T-helper 22 cell (primary cell): Measurements from ENCODE around the gene PCNX3.

Experiments used
- DNase-seq: peaks from one replicate; pipeline ENCODE4 v3.0.0-alpha.2; 2020; ENCODE audit warnings: low read depth

PCNX3 gene

DNA sequence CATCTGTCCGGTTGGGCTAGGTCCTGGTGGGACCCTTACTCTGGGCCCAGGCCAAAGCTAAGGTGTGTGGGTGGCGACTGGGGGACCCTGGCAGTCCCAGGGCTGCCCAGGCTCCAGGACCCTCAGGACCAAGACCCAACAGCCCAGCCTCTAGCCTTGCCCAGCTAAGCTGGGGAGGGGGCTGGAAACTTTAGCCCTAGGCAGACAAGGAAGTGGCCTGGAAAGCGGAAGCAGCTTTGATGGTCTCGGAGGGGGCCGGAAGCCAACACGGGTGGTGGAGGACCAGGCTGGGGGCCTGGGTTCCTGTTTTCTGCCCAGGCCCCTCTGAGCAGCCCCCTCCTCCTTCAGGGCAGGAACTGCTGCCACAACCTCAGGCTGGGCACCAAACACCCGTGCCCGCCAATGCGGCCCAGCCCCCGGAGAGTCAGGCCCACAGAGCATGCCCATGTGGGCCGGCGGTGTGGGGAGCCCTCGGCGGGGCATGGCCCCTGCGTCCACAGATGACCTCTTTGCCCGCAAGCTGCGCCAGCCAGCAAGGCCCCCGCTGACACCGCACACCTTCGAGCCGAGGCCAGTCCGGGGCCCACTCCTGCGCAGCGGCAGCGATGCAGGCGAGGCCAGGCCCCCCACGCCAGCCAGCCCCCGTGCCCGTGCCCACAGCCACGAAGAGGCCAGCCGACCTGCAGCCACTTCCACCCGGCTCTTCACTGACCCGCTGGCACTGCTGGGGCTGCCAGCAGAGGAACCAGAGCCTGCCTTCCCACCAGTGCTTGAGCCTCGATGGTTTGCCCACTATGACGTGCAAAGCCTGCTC lies 25.1 kb downstream of the PCNX3 start:
- DNase-seq: no peak

DNA sequence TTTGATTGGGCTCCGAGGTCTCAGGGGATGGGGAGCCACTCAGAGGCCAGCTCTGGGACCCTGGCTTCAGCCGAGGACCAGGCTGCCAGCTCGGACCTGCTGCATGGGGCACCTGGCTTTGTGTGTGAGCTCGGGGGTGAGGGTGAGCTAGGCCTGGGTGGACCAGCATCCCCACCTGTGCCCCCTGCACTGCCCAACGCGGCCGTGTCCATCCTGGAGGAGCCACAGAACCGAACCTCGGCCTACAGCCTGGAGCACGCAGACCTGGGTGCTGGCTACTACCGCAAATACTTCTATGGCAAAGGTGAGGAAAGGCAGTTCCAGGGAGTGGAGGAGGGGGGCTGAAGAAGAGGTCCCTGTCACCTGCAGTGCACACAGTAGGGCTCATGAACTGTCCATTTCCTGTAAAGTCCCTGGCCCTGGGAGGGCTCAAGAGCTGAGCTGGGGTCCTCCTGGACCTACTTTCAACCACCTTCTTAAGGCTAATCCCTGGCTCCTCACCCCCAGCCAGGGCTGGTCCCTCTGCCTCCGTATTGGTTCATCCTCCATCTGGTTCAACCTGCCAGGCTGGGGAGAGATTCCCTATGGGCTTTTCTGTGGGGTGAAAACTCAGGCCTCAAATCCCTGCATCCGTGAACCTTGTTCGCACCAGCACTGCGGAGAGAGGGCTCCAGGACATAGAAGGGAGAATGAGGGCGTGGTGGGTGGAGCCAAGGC lies 25.9 kb downstream of the PCNX3 start:
- no peak for DNase-seq

DNA sequence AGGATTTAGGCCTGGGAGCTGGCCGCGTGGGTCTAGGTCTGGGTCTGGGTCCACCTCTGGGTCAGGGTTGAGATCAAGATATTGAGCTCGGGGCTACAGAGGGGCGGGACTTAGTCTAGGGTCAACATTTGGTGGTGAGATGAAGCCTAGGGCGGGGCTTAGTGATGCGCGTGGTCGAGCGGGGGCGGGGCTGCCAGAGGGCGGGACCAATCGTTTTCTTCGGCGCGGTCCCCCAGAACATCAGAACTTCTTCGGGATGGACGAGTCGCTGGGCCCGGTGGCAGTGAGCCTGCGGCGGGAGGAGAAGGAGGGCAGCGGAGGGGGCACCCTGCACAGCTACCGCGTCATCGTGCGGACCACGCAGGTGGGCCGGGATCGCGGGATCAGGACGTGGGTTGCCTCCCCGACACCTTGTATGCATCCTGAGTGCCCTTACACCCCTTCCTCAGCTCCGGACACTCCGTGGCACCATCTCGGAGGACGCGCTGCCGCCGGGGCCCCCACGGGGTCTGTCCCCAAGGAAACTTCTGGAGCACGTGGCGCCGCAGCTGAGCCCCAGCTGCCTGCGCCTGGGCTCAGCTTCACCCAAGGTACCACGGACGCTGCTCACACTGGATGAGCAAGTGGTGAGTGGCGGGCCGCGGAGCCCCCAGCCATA lies 26.6 kb downstream of the PCNX3 start:
- no peak for DNase-seq

DNA sequence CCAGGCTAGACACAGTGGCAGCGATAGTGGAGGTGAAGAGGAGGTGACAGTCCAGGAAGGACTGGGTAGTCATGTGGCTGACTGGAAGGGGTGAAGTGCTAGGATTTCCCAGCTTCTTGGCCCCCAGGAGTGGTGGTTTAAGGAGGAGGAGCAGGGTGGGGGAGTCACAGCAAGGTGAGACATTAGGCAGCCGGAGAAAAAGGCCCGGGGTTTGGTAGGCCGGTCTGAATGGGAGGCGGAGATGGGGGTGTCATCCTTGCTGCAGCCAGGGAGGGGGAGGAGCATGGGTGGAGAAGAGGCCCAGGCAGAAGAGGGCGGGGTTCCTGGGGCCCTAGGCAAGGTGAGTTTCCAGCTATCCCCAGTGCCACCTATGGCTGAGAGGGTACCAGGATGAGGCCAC lies 28.4 kb downstream of the PCNX3 start:
- DNase-seq: no peak

DNA sequence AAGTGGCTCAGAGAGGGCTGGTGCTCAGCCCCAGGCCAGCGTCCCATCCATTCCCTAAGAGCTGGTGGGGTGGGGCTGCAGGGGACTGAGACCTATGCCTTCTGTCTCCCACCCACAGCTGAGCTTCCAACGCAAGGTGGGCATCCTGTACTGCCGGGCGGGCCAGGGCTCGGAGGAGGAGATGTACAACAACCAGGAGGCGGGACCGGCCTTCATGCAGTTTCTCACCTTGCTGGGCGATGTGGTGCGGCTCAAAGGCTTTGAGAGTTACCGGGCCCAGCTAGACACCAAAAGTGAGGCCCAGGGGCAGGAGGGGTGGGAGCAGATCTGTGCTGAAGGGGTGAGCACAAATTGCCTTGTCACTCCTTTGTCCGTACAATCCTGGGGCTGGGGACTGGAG lies 29.3 kb downstream of the PCNX3 start:
- no peak for DNase-seq

DNA sequence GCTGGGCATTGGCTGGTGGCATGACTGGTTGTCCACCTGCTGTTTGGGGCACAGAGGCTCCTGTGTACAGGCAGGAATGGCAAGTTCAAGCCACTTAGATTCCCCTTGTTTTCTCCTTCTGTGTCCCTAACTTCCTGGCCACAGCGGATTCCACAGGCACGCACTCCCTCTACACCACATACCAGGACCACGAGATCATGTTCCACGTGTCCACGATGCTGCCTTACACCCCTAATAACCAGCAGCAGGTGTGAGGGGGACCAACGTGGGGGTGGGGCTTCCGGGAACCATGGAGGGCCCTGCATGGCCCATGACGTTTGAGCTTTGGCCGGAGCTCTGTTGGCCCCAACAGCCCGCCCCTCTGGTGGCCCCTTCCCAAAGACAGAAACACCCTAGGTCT lies 30.1 kb downstream of the PCNX3 start:
- no peak for DNase-seq

DNA sequence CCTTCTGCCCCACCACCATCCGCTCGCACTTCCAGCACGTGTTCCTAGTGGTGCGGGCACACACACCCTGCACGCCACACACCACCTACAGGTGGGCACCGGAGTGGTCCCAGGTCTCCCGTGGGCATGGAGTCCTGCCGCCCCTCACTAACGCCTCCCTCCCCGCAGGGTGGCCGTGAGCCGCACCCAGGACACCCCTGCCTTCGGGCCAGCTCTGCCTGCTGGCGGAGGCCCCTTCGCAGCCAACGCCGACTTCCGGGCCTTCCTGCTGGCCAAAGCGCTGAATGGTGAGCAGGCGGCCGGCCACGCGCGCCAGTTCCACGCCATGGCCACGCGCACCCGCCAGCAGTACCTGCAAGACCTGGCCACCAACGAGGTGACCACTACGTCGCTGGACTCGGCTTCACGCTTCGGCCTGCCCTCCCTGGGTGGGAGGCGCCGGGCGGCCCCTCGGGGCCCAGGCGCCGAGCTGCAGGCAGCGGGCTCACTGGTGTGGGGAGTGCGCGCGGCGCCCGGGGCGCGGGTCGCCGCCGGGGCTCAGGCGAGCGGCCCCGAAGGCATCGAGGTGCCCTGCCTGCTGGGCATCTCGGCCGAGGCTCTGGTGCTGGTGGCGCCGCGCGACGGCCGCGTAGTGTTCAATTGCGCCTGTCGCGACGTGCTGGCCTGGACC lies 30.8 kb downstream of the PCNX3 start:
- DNase-seq: no peak

DNA sequence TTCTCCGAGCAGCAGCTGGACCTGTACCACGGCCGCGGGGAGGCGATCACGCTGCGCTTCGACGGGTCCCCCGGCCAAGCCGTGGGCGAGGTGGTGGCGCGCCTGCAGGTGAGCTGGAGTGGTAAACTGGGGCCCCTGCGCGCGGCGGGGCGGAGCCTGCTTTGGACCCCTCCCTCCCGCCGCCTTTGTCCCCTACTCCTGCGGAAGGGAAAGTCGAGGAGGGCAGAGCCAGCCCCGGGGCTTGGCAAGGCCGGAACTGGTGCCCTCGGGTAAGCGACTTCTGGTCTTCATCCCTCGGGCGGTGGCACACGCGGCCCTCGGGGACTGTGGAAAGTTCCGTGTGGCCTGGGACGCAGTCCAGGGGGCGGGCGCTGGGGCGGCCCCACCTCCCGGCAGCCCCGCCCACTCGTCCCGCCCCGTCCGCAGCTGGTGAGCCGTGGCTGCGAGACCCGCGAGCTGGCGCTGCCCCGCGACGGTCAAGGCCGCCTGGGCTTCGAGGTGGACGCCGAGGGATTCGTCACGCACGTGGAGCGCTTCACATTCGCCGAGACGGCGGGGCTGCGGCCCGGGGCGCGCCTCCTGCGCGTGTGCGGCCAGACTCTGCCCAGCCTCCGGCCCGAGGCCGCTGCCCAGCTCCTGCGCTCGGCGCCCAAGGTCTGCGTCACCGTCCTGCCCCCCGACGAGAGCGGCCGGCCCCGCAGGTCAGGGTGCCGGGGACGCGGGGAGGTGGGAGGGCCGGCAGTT lies 31.6 kb downstream of the PCNX3 start:
- no peak for DNase-seq

DNA sequence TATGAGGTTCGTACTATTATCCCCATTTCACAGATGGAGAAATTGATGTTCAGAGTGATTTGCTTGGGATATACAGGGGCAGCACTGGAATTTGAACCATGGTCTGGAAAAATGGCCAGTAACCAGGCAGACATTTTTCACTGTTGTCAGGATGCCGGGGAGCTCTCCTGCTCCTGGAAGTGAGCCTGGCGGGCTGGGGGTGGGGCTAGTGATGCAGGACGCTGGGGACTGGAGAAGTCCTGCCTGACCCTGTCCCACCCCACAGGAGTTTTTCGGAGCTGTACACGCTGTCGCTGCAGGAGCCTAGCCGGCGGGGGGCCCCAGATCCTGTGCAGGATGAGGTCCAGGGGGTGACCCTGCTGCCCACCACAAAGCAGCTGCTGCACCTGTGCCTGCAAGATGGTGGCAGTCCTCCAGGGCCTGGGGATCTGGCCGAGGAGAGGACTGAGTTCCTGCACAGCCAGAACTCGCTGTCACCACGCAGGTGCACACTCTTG lies 33.5 kb downstream of the PCNX3 start:
- DNase-seq: no peak

DNA sequence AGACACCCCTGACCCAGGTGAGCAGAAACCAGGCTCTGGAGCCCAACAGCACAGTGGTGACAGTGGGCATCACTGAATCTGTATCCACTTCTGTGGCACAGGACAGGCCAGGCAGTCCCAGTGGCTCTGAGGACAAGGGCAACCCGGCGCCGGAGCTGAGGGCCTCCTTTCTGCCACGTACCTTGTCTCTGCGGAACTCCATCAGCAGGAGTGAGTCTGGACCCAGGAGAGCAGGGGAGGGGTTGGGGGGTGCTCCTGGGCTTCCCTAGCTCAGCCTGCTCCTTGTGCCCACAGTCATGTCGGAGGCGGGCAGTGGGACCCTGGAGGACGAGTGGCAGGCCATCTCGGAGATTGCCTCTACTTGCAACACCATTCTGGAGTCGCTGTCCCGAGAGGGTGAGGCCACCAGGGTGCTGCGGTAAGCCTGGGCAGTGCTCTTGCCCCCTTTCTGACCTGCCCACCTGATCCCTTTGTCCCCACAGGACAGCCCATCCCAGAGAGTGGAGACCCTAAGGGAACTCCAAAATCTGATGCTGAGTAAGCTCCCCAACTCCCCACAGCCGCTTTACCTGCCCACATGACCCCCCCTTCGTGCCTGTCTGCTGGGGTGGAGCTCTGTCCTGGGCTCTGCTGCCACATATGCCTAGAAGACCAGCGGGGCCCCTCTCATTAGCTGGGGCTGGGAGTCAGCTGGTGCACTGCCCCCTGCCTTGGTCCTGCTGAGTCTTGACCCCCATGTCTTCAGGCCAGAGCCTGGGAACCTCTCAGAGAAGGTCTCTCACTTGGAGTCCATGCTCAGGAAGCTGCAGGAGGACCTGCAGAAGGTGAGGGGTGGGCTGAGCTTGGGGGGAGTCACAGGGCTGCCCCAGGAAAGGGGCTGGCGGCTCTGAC lies 34.3 kb downstream of the PCNX3 start:
- no peak for DNase-seq

DNA sequence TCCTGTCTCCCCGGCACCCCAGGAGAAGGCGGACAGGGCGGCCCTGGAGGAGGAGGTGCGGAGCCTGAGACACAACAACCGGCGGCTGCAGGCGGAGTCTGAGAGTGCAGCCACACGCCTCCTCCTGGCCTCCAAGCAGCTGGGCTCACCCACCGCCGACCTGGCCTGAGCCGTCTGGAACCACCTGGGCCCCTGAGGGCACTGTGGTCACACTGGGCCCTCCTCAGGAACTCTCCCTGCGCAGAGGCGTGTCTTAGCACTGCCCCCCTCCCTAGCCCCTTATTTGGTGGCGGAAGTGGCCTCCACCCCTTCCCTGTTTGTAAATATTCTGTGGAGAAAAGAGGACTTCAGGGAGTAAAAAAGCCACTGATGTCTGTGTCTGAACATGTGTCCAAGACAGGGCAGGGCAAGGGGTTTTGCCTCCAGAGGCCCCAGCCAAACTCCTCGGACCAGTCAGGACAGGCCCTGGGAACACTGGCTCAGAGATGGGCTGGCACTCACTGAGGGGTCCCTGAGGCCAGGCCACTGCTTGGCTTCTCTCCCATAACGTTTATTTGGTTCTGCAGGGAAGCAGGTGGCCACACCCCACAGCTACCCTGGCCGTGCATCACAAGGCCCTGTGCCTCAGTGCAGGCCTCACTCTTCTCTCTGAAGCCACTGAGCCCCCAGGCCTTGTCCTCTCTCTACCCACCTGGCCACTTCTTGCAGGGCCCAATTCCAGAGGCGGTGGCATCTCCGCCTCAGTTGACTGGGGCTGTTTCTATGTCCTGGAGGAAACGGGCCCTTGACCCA lies 35.2 kb downstream of the PCNX3 start:
- no peak for DNase-seq

DNA sequence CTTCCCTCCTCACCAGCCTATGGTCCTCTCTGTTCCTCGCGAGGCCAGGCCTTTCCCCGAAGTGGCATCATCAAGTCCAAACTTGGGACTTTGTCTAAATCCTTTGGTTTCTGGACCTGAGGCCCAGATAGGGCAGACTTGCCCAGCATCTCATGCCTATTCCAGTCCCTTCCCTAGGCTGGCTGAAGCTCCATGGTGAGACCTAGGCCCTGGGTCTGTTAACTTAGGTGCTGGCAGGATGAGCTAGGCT lies 35.7 kb downstream of the PCNX3 start:
- DNase-seq: no peak

DNA sequence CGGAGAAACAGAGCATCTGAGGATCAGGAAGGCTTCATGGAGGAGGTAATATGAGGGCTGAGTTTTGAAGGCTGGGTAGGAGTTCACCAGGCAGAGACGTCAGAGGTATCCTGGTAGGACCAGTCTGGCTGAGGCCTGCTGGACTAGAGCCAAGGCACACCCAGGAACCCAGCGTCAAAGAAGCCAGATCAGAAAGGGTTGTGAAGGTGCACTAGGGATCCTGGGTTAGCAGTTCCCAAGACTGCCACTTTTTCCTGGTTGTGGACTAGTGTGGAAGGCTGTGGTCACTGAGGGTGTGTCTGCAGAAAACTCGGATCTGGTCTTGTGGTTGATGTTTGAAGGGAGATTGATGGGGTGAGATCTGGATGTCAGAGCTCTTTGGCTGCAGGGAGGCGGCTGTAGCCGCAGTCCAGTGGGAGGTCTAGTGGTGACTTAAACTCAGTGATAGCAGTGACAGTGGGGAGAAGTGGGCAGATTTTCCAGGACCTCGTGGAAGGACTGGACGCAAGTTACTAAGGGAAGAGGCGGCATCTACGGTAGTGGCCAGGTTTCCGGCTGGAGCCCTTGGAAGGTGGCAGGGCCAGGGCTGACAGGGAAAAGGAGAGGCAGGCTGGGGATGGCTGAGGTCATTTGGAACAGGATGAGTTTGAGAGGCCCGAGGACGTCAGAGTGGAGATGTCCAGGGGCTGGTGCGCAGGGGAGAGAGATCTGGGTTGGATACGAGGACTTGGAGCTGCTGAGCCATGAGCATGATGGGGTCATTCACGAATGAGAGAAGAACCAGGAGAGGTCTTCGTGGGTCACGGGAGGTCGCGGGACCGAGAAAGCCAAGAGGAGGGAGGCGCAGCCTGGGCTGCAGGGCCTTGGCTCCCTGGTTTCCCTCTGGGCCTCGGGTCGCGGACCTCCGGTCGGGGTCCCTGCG lies 36.3 kb downstream of the PCNX3 start:
- DNase-seq: no peak

DNA sequence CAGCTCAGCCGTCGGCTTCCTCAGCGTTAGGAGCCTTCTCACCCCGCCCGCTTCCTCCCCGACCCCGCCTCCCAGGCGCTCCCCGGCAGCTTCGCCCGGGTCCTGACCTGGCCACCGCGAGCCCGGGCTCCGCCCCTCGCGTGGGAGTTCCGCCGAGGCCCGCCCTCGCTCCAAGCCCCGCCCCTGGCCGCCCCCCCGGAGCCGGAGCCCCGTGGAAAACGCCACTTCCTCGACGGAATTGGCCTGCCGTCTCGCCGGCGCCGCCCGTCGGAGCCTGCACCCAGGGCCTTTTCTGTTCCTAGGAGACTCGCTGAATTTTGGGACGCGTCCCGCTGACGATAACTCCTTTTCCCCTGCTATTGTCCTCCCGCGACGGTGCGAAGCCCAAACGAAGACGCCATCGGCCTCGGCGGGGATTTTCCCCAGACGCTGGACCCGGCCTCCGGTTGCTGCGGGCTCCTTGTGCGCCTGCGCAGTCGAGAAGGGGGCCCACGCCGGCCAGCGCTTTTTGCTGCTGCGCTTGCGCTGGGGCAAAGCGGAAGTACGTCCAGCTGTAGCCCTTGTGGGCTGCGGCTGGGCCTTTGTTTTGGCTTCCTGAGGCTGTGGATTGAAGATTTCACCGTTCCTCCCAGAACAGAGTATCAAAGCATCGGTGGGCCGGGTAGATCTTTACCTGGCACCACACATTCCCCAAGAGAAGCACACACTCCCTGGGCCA lies 37.1 kb downstream of the PCNX3 start:
- peak; percentile 91 for DNase-seq

DNA sequence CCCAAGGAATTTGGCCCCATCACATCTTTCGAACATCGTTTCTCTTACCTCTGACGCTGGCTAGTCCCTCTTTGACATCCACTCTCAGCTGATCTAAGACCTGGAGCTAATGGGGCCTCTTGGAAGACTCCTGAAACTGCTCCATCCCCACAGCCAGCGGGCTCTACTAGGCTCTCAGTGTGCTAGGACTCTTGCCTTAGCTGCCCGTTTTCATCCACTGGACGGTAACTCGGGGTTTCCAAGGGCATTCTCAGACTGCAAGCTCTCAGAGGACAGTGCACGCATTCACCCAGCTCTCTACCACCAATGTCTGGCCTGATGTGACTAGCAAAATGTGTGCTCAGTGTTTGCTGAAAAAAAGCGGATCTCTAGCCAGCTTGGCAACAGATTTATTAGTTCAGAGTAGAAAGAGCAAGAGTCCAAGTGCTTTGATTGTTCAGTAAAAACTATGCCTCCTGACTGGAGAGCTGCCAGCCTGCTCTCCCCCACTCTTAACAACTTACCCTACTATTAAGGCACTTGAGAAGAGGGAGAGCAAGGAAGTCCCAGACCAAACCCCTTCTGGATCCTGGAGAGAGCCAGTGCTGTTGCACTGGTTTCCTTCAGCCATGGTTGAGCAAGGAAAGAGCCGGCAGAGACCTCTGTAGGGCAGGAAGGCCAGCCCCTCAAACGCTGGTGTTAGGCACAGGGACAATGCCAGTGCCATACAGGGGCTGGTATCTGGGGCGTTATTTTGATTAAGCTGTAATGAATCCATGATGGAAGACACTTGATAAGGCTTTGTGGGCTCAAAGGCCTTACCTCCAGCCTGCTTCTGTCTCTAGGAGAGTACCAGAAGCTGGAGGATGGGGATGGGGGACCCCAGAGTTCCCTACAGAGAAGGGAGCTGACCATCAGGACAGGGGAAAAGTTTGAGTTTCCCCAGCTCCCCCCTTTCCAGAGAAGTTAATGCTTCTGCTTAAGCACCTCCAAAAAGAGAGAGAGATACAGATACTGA lies 38.0 kb downstream of the PCNX3 start:
- DNase-seq: no peak

DNA sequence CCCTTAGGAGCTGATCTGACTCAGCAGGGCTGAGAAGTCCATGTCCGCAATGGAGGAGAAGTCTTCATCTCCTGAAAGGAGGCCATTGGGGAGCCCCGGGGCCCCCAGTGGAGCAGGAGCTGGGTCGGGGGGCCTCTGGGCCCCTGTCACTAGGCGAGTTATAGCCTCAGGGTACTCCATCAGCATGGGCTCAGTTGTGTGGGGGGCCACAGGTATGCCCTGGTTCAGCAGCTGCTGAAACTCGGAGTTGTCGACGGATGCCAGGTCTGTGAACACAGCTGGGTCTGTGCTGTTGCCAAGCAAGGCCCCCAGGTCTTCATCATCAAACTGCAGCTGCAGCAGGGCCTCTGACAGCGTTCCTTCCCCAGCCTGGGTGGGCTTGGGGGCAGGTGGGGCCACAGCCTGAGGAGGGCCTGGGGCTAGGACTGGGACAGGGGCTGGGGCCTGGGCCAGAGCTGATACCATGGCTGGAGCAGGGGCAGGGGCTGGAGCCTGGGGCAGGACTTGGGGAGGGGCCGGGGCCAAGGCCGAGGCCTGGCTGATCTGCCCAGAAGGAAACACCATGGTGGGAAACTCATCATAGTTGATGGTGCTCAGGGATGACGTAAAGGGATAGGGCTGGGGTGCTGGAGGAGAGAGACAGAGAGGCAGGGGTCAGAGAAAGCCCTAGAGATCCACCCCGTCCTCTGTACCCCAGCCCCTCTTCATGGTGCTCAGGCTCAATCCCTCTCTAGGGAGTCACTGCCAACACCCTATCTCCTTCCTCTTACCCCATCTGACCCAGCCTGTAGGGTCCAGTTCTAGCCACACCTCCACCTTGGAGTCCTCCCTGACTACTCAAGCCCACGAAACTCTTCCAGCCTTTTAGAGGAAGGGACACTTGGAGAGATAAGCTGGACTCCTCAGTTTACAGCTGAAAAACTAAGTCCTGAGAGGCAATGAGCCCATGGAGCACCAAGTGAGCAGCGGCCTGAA lies 39.1 kb downstream of the PCNX3 start:
- no peak for DNase-seq
